A549 (cell line): Measurements from ENCODE around the gene CARF.

Experiments used
- CHD2 ChIP-seq: fragments of 150-350 bp; IDR thresholded peaks from 2 replicates; pipeline ENCODE4 v1.6.1; 2014; ENCODE audit warnings: low read length; ENCODE audit not compliant: partially characterized antibody
- JUN ChIP-seq, 2 experiments: fragments of >200 bp; sonication (Bioruptor Twin); formaldehyde crosslinking; IDR thresholded peaks; 2 replicates in 1 of 2; 3 replicates in 1 of 2; pipeline ENCODE4 v1.6.1; 2016 to 2017
- POLR2A ChIP-seq: IDR thresholded peaks from 2 replicates; pipeline ENCODE4 v1.6.1; 2012; ENCODE audit warnings: mild to moderate bottlenecking, low read length
- POLR2AphosphoS2 ChIP-seq: conservative IDR thresholded peaks from 2 replicates; pipeline ENCODE4 v1.6.1; 2012; ENCODE audit warnings: low read length, improper control_type of control experiment, inconsistent platforms
- SMC3 ChIP-seq: fragments of >200 bp; sonication (Bioruptor Twin); formaldehyde crosslinking; IDR thresholded peaks from 3 replicates; pipeline ENCODE4 v1.6.1; 2018; ENCODE audit warnings: inconsistent platforms
- TF ChIP-seq, protein P1 (sequence below): fragments of >200 bp; sonication (Bioruptor Twin); formaldehyde crosslinking; IDR thresholded peaks from 3 replicates; pipeline ENCODE4 v1.5.1; 2016
- TF ChIP-seq, protein P2 (sequence below): IDR thresholded peaks from 2 replicates; pipeline ENCODE4 v1.6.1; 2012

DNA sequence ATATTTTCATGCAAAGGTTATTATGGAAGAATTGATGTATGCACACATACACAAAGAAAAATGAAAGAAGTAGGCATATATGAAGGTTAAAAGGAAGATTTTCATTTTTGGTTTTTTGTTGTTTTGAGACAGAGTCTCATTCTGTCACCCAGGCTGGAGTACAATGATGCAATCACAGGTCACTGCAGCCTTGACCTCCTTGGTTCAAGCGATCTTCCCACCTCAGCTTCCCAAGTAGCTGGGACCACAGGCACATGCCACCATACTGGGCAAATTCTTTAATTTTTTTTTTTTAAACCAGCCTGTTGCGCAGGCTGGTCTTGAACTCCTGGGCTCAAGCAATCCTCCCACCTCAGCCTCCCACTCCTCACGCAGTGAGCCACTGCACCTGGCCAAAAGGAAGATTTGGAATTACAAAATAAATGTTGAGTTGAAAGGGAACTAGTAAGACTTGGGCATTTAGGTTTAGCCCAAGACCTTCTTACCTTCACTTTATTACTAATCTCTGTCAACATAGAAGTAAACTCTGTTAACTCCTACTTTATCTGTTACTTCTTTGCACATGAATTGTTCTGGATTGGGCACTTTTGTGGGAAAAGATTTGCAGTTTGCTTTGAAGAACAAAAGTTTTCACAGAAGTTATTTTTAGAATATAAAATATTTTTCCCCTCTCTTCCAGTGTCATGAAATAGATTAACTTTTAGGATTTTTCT, 70.9 kb downstream of the CARF start:
- TF ChIP-seq CHD2: no peak
- TF ChIP-seq JUN (IDR thresholded peaks at IDR 0.05): no peak
- TF ChIP-seq, protein P1, sequence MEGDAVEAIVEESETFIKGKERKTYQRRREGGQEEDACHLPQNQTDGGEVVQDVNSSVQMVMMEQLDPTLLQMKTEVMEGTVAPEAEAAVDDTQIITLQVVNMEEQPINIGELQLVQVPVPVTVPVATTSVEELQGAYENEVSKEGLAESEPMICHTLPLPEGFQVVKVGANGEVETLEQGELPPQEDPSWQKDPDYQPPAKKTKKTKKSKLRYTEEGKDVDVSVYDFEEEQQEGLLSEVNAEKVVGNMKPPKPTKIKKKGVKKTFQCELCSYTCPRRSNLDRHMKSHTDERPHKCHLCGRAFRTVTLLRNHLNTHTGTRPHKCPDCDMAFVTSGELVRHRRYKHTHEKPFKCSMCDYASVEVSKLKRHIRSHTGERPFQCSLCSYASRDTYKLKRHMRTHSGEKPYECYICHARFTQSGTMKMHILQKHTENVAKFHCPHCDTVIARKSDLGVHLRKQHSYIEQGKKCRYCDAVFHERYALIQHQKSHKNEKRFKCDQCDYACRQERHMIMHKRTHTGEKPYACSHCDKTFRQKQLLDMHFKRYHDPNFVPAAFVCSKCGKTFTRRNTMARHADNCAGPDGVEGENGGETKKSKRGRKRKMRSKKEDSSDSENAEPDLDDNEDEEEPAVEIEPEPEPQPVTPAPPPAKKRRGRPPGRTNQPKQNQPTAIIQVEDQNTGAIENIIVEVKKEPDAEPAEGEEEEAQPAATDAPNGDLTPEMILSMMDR: no peak
- no peak for TF ChIP-seq POLR2A
- TF ChIP-seq POLR2AphosphoS2: no peak
- TF ChIP-seq, protein P2, sequence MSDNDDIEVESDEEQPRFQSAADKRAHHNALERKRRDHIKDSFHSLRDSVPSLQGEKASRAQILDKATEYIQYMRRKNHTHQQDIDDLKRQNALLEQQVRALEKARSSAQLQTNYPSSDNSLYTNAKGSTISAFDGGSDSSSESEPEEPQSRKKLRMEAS: no peak
- no peak for TF ChIP-seq SMC3
